ENCODE results near the gene KCNG4.
"Not testable (repeated sequence)": the region's sequence is repeated elsewhere in the genome, so short reads cannot be mapped to it uniquely, and the experiment has no call there.

KCNG4 gene

GRCh38 chr16:84234321-84235241, 5.2 kb downstream of the KCNG4 start:
- DNase-seq (ENCODE audit: low read depth): no peak

- DNase-seq (ENCODE audit: low read depth): no peak
Observed at GRCh38 chr16:84233748-84234147, 6.1 kb downstream of the KCNG4 start.

GRCh38 chr16:84232969-84233368, 6.8 kb downstream of the KCNG4 start:
- no peak for DNase-seq (ENCODE audit: low read depth)

GRCh38 chr16:84232060-84232459, 7.8 kb downstream of the KCNG4 start:
- DNase-seq (ENCODE audit: low read depth): no peak

- no peak for DNase-seq (ENCODE audit: low read depth)
Observed at GRCh38 chr16:84229471-84229870, 10.3 kb downstream of the KCNG4 start.

GRCh38 chr16:84228256-84228838, 11.5 kb downstream of the KCNG4 start:
- DNase-seq (ENCODE audit: low read depth): peak; percentile 32

GRCh38 chr16:84227548-84227947, 12.3 kb downstream of the KCNG4 start:
- no peak for DNase-seq (ENCODE audit: low read depth)

- no peak for DNase-seq (ENCODE audit: low read depth)
Observed at GRCh38 chr16:84226026-84226425, 13.8 kb downstream of the KCNG4 start.

GRCh38 chr16:84225571-84225970, 14.2 kb downstream of the KCNG4 start:
- no peak for DNase-seq (ENCODE audit: low read depth)

- no peak for DNase-seq (ENCODE audit: low read depth)
Observed at GRCh38 chr16:84225126-84225525, 14.7 kb downstream of the KCNG4 start.

GRCh38 chr16:84224554-84224953, 15.3 kb downstream of the KCNG4 start:
- DNase-seq (ENCODE audit: low read depth): no peak

- DNase-seq (ENCODE audit: low read depth): no peak
Observed at GRCh38 chr16:84223456-84223855, 16.4 kb downstream of the KCNG4 start.

GRCh38 chr16:84220851-84221250, 19.0 kb downstream of the KCNG4 start:
- peak; percentile 48 for DNase-seq (ENCODE audit: low read depth)

GRCh38 chr16:84218956-84219355, 20.9 kb downstream of the KCNG4 start:
- DNase-seq (ENCODE audit: low read depth): no peak

GRCh38 chr16:84218176-84218823, 21.5 kb downstream of the KCNG4 start:
- DNase-seq (ENCODE audit: low read depth): no peak

- not testable (repeated sequence) for DNase-seq (ENCODE audit: low read depth)
Observed at GRCh38 chr16:84216144-84216543, 23.7 kb downstream of the KCNG4 start.

- no peak for DNase-seq (ENCODE audit: low read depth)
Observed at GRCh38 chr16:84215531-84215930, 24.3 kb downstream of the KCNG4 start.

GRCh38 chr16:84214451-84215066, 25.3 kb downstream of the KCNG4 start:
- no peak for DNase-seq (ENCODE audit: low read depth)

GRCh38 chr16:84212631-84213030, 27.2 kb downstream of the KCNG4 start:
- DNase-seq (ENCODE audit: low read depth): no peak

- DNase-seq (ENCODE audit: low read depth): no peak
Observed at GRCh38 chr16:84212154-84212553, 27.7 kb downstream of the KCNG4 start.

GRCh38 chr16:84209989-84210388, 29.8 kb downstream of the KCNG4 start:
- DNase-seq (ENCODE audit: low read depth): no peak

- DNase-seq (ENCODE audit: low read depth): no peak
Observed at GRCh38 chr16:84207879-84208278, 31.9 kb downstream of the KCNG4 start.

- no peak for DNase-seq (ENCODE audit: low read depth)
Observed at GRCh38 chr16:84207251-84207650, 32.6 kb downstream of the KCNG4 start.

Data from non-pigmented ciliary epithelial cell (primary cell).